SK-MEL-5 (cell line): ENCODE data around the gene CECR2. TPM values are rescaled to one million over a fixed set of nuclear protein-coding genes. Genes with fewer than 3 reads are reported as not detected.

Source experiments
- DNase-seq: peaks from one replicate; pipeline ENCODE4 v3.0.0-alpha.2; 2016; ENCODE audit warnings: low read depth, low spot score
- in situ Hi-C: cut with HindIII; loops from 2 replicates; pipeline ENCODE4 v1.10.0; 2016; ENCODE audit warnings: low sequenced_read_pairs, high pct_unique_total_duplicates, low pct_unique_long_range_greater_than_20kb
- total RNA-seq: library from RNA; depleted of rRNA; stranded (reverse); fragments of >200 nt; shearing (Covaris generic); gene quantifications from 2 replicates; pipeline ENCODE4 v1.2.3, GENCODE V29; 2014

The CECR2 gene
- total RNA-seq, 1 experiment from 2014 or later = 4.8 TPM

- no peak for DNase-seq
- in situ Hi-C loops = no loop called here
Measured at GRCh38 chr22:17475318-17476230, 106.3 kb downstream of the CECR2 start.

GRCh38 chr22:17476838-17477237 is 107.6 kb downstream of the CECR2 start:
- in situ Hi-C loops = no loop called here
- DNase-seq = no peak

GRCh38 chr22:17477391-17477833 is 108.2 kb downstream of the CECR2 start:
- DNase-seq = peak; percentile 17
- in situ Hi-C loops = no loop called here

GRCh38 chr22:17479135-17479534 is 109.9 kb downstream of the CECR2 start:
- in situ Hi-C loops = no loop called here
- DNase-seq = no peak

GRCh38 chr22:17481424-17481823 is 112.2 kb downstream of the CECR2 start:
- in situ Hi-C loops = no loop called here
- no peak for DNase-seq

- in situ Hi-C loops = no loop called here
- no peak for DNase-seq
Measured at GRCh38 chr22:17483688-17484372, 114.6 kb downstream of the CECR2 start.

- in situ Hi-C loops = no loop called here
- DNase-seq = no peak
Measured at GRCh38 chr22:17484608-17485007, 115.3 kb downstream of the CECR2 start.

GRCh38 chr22:17486313-17486712 is 117.1 kb downstream of the CECR2 start:
- in situ Hi-C loops = no loop called here

GRCh38 chr22:17486719-17487118 is 117.5 kb downstream of the CECR2 start:
- in situ Hi-C loops = no loop called here

More at GRCh38 chr22:17486313-17486712, 117.1 kb downstream of the CECR2 start:
- DNase-seq = peak; percentile 11

GRCh38 chr22:17489101-17489500 is 119.8 kb downstream of the CECR2 start:
- in situ Hi-C loops = no loop called here
- DNase-seq = no peak

More at GRCh38 chr22:17486719-17487118, 117.5 kb downstream of the CECR2 start:
- DNase-seq = no peak

- in situ Hi-C loops = no loop called here
- DNase-seq = no peak
Measured at GRCh38 chr22:17491090-17491640, 121.9 kb downstream of the CECR2 start.

GRCh38 chr22:17492247-17492646 is 123.0 kb downstream of the CECR2 start:
- DNase-seq = no peak
- in situ Hi-C loops = no loop called here

- in situ Hi-C loops = no loop called here
- DNase-seq = no peak
Measured at GRCh38 chr22:17493419-17493981, 124.2 kb downstream of the CECR2 start.

GRCh38 chr22:17496841-17497240 is 127.6 kb downstream of the CECR2 start:
- DNase-seq = no peak
- in situ Hi-C loops = no loop called here

- in situ Hi-C loops = no loop called here
- DNase-seq = peak; percentile 89
Measured at GRCh38 chr22:17501679-17502285, 132.5 kb downstream of the CECR2 start.

GRCh38 chr22:17508110-17508509 is 138.8 kb downstream of the CECR2 start:
- in situ Hi-C loops = no loop called here
- DNase-seq = no peak

GRCh38 chr22:17512960-17513359 is 143.7 kb downstream of the CECR2 start:
- in situ Hi-C loops = no loop called here
- no peak for DNase-seq

- DNase-seq = no peak
- in situ Hi-C loops = no loop called here
Measured at GRCh38 chr22:17513612-17514011, 144.4 kb downstream of the CECR2 start.
